Measurements from ENCODE around the gene TBX15.

DNA sequence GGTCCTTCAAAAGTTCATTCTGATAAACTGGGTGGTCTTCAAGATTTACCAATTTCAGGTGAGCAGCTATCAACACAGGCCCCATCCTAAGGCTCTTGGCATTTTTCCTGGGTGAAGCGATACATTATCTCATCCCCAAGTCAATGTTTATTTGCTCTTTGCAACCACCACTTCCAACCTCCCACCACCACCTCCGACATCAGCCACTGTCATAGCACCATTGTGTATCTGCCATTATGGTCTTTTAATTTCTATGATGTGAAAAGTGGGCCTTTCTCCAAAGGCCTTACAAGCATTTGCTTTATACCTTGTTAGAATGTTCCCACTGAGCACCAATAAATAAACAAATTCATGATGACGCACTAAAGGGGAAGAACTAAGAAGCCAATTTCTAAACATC lies 47.2 kb downstream of the TBX15 start:
- TF ChIP-seq, protein P1, sequence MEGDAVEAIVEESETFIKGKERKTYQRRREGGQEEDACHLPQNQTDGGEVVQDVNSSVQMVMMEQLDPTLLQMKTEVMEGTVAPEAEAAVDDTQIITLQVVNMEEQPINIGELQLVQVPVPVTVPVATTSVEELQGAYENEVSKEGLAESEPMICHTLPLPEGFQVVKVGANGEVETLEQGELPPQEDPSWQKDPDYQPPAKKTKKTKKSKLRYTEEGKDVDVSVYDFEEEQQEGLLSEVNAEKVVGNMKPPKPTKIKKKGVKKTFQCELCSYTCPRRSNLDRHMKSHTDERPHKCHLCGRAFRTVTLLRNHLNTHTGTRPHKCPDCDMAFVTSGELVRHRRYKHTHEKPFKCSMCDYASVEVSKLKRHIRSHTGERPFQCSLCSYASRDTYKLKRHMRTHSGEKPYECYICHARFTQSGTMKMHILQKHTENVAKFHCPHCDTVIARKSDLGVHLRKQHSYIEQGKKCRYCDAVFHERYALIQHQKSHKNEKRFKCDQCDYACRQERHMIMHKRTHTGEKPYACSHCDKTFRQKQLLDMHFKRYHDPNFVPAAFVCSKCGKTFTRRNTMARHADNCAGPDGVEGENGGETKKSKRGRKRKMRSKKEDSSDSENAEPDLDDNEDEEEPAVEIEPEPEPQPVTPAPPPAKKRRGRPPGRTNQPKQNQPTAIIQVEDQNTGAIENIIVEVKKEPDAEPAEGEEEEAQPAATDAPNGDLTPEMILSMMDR (IDR thresholded peaks at IDR 0.05; ENCODE audit: low read length) = no peak
- no peak for TF ChIP-seq EZH2 (optimal IDR thresholded peaks at IDR 0.05; ENCODE audit: low read depth, low read length)
